ENCODE results near the gene MVB12B. TPM values are rescaled to one million over a fixed set of nuclear protein-coding genes. Genes with fewer than 3 reads are reported as not detected.

The MVB12B gene
- total RNA-seq, 1 experiment from 2014 or later: 5.8 TPM

DNA sequence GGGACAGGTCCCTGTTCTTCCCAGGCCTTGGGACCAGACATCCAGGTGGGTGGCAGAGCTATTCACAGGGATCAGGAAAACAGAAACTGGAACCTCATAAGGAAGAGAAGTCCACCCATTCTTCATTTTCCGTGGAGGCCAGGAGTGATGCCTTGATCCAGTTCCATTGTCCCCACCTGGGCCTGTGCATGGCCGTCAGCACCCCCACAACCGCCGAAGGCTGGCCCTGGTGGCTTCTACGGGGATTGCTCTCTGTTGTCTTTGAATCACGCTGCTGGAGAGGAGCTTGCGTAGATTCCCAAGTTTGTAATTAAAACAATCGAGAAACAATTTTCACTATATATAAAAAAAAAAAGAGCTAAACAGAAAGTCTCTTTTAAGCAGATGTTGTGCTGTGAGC is 134.4 kb downstream of the MVB12B start:
- TF ChIP-seq, protein P1, sequence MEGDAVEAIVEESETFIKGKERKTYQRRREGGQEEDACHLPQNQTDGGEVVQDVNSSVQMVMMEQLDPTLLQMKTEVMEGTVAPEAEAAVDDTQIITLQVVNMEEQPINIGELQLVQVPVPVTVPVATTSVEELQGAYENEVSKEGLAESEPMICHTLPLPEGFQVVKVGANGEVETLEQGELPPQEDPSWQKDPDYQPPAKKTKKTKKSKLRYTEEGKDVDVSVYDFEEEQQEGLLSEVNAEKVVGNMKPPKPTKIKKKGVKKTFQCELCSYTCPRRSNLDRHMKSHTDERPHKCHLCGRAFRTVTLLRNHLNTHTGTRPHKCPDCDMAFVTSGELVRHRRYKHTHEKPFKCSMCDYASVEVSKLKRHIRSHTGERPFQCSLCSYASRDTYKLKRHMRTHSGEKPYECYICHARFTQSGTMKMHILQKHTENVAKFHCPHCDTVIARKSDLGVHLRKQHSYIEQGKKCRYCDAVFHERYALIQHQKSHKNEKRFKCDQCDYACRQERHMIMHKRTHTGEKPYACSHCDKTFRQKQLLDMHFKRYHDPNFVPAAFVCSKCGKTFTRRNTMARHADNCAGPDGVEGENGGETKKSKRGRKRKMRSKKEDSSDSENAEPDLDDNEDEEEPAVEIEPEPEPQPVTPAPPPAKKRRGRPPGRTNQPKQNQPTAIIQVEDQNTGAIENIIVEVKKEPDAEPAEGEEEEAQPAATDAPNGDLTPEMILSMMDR (conservative IDR thresholded peaks at IDR 0.05): peak; percentile 41
- Histone ChIP-seq H3K27me3 (ENCODE audit: insufficient read depth, low read length) (no peaks in the 10 kb centered on the region), H3K14ac (ENCODE audit: insufficient read depth, low read length) (no peak overlapping the region), H3K23me2 (ENCODE audit: insufficient read length, low read depth, low read length, poor library complexity, severe bottlenecking) (no peaks in the 10 kb centered on the region), H3K79me2 (ENCODE audit: insufficient read depth, low read length) (no peaks in the 10 kb centered on the region), H4K5ac (ENCODE audit: insufficient read length, low read depth, low read length) (no peak overlapping the region), H2AFZ (ENCODE audit: low read length) (no peak overlapping the region), H4K20me1 (ENCODE audit: control insufficient read depth, insufficient read depth, insufficient read length) (no peaks in the 10 kb centered on the region), H2BK120ac (ENCODE audit: low read depth, low read length, poor library complexity, severe bottlenecking) (no peak overlapping the region), H3K23ac (ENCODE audit: insufficient read length, low read depth, low read length) (no peak overlapping the region), H2BK20ac (ENCODE audit: low read depth, low read length, poor library complexity, severe bottlenecking) (no peak overlapping the region), H3K4ac (ENCODE audit: low read depth, low read length) (no peak overlapping the region), H4K8ac (replicated peaks; ENCODE audit: insufficient read length, low read depth, low read length) (no peak overlapping the region), H3K9me3 (ENCODE audit: control insufficient read depth, low read depth, low read length) (no peaks in the 10 kb centered on the region), H3K9ac (ENCODE audit: extremely low read depth, insufficient read length, low read length) (no peak overlapping the region), H2BK5ac (ENCODE audit: insufficient read length, low read length) (no peak overlapping the region), H3K79me1 (ENCODE audit: insufficient read depth, low read depth, low read length, poor library complexity, severe bottlenecking) (no peaks in the 10 kb centered on the region), H2BK15ac (ENCODE audit: low read depth, low read length) (no peak overlapping the region), H3K4me1 (ENCODE audit: insufficient read depth, low read length) (no peaks in the 10 kb centered on the region), H2BK12ac (ENCODE audit: insufficient read length, low read depth, low read length) (no peak overlapping the region), H3K18ac (ENCODE audit: insufficient read length, low read depth, low read length) (no peak overlapping the region), H4K91ac (ENCODE audit: insufficient read length, low read depth, low read length) (no peak overlapping the region), H3T11ph (ENCODE audit: low read length) (no peak overlapping the region), H3K56ac (ENCODE audit: insufficient read length, low read depth, low read length) (no peak overlapping the region), H3K4me2 (ENCODE audit: insufficient read depth, insufficient read length, low read length) (no peak overlapping the region), H3K27ac (ENCODE audit: insufficient read length, low read depth, low read length) (no peak overlapping the region), H2AK5ac (ENCODE audit: insufficient read length, low read length) (no peak overlapping the region)
- Mint-ChIP-seq H3K9me3 (no peaks in the 10 kb centered on the region), H3K36me3 (ENCODE audit: insufficient read depth in 1 of 3, low read depth in 3 of 3) (no peaks in the 10 kb centered on the region), H3K4me3 (no peak overlapping the region), H3K4me1 (peaks cover 8 to 17% of the 10 kb centered on the region in 2 experiments), H3K27me3 (ENCODE audit: low read depth) (no peaks in the 10 kb centered on the region), H3K27ac (no peak overlapping the region)
- no CpG with 5 or more reads among the region's 8 CpGs for WGBS (ENCODE audit: extremely low coverage, insufficient read length, low lambda C conversion rate)
- DNase-seq: peak; percentile 30
